AG04450 (cell line): ENCODE measurements around the gene EIF3CL. TPM values are rescaled to one million over a fixed set of nuclear protein-coding genes. Genes with fewer than 3 reads are reported as not detected.
"Not testable (repeated sequence)": the region's sequence is repeated elsewhere in the genome, so short reads cannot be mapped to it uniquely, and the experiment has no call there.

Experiments used
- CTCF ChIA-PET: fragments of 300-600, 350-600 bp; formaldehyde crosslinking; extraction: SDS; loops from one replicate; lab custom pipeline; 2022; ENCODE audit warnings: antibody characterized with exemption, inconsistent platforms; lab: Charles Lee
- POLR2A ChIA-PET: fragments of 350-600 bp; formaldehyde crosslinking; extraction: SDS; loops from one replicate; lab custom pipeline; 2021; ENCODE audit warnings: antibody characterized with exemption, inconsistent platforms; lab: Yijun Ruan, JAX
- DNase-seq: peaks from one replicate; pipeline ENCODE4 v3.0.0-alpha.2; 2011; ENCODE audit warnings: low read depth, low spot score
- H3K27ac ChIP-seq: one replicate; pipeline ENCODE4 v1.5.1; 2012; ENCODE audit warnings: low read depth, low read length, control low read depth
- H3K27me3 ChIP-seq: one replicate; pipeline ENCODE4 v1.6.0; 2012; ENCODE audit warnings: low read length; ENCODE audit not compliant: control insufficient read depth, insufficient read depth
- H3K4me3 ChIP-seq: 2 replicates; pipeline ENCODE4 v1.5.1; 2011; ENCODE audit warnings: mild to moderate bottlenecking, low read depth, low read length, control low read depth
- H3K9me3 ChIP-seq: 2 replicates; pipeline ENCODE4 v1.5.1; 2012; ENCODE audit warnings: low read length; ENCODE audit not compliant: control insufficient read depth, insufficient read depth
- polyA minus RNA-seq: library from RNA; depleted of rRNA, polyadenylated mRNA; stranded (reverse); fragments of >200 nt; gene quantifications from 2 replicates; pipeline ENCODE4 v1.2.3, GENCODE V29; 2011; rRNA and poly(A)+ RNA removed
- polyA plus RNA-seq: library from polyadenylated mRNA; depleted of rRNA; stranded (reverse); fragments of >200 nt; gene quantifications from 2 replicates; pipeline ENCODE4 v1.2.3, GENCODE V29; 2011; rRNA removed

The EIF3CL gene, protein sequence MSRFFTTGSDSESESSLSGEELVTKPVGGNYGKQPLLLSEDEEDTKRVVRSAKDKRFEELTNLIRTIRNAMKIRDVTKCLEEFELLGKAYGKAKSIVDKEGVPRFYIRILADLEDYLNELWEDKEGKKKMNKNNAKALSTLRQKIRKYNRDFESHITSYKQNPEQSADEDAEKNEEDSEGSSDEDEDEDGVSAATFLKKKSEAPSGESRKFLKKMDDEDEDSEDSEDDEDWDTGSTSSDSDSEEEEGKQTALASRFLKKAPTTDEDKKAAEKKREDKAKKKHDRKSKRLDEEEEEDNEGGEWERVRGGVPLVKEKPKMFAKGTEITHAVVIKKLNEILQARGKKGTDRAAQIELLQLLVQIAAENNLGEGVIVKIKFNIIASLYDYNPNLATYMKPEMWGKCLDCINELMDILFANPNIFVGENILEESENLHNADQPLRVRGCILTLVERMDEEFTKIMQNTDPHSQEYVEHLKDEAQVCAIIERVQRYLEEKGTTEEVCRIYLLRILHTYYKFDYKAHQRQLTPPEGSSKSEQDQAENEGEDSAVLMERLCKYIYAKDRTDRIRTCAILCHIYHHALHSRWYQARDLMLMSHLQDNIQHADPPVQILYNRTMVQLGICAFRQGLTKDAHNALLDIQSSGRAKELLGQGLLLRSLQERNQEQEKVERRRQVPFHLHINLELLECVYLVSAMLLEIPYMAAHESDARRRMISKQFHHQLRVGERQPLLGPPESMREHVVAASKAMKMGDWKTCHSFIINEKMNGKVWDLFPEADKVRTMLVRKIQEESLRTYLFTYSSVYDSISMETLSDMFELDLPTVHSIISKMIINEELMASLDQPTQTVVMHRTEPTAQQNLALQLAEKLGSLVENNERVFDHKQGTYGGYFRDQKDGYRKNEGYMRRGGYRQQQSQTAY
- 44.2 and 67.9 TPM in 2 replicates for polyA plus RNA-seq
- 177 and 182 TPM in 2 replicates for polyA minus RNA-seq

DNA sequence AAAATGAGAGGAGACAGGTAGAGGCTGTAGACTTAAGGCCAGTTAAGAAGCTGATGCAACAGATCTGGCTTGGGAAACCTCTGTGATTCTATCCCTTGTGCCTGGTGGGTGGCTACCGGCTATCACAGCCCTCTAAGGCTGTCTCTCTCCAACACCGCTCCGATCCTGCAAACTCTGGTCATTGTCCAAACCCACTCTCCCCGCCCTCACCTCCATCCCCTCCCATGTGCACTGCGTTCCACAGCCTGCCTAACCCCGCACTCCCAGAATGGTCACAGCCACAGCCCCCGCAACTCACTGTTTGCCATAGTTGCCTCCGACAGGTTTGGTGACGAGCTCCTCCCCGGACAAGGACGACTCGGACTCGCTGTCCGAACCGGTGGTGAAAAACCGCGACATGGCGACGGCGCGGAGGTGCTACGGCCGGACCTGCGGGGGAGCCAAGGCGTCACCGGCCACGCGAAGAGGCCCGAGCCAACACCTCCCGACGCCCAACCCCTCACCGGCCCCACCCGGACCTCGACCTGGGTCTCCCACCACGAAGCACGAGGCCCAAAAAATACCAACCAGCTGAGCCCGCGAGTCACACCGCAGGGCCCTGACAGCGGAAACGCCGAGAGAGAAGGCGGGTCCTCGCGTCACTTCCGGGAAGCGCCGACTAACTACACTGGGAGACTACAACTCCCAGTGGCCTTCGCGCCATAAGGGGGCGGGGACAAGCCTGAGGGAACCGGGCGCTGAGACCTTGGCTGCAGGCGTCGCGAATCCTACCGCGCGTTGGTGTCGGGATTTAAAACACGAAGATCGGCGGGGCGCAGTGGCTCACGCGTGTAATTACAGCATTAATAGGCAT is at the start of gene EIF3CL:
EIF3CL (minus strand) TSS at position 622 of the 853 bp plus-strand sequence; CDS start at position 399, 223 bp downstream.
- CTCF ChIA-PET, DNase-seq, POLR2A ChIA-PET, H3K27me3 ChIP-seq, H3K9me3 ChIP-seq, H3K27ac ChIP-seq: not testable (repeated sequence)
- H3K4me3 ChIP-seq, result peak within 1 kb of the TSS; percentile 49

DNA sequence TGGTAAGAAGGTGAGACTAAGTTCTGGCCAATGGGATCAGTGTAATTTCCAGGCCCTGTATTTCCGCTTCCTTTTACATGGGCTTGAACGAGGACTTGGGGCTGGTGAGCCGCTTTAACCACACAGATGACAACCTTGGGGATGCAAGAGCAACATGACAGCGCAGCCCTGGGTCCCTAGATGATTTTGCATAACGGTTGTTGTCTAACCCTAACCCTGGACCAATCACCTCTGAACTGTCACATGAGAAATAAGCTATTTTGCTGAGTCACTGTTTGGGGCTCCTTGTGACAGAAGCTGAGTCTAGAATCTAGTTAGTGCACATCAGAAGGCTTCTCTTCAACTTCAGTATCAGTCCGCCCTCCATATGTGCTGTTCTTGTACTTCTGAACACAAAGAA is 43.4 kb upstream of the EIF3CL start:
- DNase-seq, CTCF ChIA-PET, H3K4me3 ChIP-seq, H3K9me3 ChIP-seq, H3K27me3 ChIP-seq, POLR2A ChIA-PET, H3K27ac ChIP-seq: not testable (repeated sequence)

DNA sequence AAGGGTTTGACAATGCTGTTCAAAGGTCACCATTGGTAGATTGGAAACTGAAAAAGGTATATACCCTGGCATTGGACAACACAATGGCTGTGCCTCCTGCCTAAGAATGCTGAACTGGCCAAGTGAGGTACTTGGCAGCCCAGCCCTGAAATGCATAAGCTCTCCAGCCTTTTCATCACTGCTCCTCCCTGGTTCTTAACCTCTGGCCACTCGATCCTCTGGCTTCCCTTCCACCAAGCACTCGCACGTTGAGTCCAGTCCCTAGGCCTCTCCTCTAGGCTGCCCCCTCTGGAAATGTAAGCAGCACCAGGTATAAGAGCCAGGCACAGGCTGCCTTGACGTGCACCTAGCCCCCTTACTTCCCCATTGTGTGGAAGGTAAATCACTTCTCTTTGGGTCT is 42.7 kb upstream of the EIF3CL start:
- CTCF ChIA-PET, H3K9me3 ChIP-seq, DNase-seq, H3K27me3 ChIP-seq, H3K27ac ChIP-seq, H3K4me3 ChIP-seq, POLR2A ChIA-PET: not testable (repeated sequence)

DNA sequence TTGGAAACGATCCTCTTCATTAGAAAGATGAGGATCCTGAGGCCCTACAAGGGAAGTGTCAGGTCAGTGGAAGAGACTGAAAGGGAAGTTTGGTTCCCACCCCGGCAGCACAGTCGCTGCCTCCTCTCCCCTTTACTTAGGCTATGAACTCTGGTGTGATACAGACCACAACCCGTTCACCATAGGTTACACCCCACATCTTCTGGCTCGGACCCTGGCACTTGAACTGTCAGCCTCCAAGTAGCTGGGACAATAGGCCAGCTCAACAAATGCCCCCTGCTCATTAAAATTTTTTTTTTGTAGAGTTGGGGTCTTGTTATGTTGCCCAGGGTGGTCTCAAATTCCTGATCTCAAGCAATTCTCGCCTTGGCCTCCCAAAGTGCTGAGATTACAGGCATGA is 40.3 kb upstream of the EIF3CL start:
- DNase-seq, H3K9me3 ChIP-seq, H3K27ac ChIP-seq, H3K27me3 ChIP-seq, POLR2A ChIA-PET, CTCF ChIA-PET, H3K4me3 ChIP-seq: not testable (repeated sequence)

DNA sequence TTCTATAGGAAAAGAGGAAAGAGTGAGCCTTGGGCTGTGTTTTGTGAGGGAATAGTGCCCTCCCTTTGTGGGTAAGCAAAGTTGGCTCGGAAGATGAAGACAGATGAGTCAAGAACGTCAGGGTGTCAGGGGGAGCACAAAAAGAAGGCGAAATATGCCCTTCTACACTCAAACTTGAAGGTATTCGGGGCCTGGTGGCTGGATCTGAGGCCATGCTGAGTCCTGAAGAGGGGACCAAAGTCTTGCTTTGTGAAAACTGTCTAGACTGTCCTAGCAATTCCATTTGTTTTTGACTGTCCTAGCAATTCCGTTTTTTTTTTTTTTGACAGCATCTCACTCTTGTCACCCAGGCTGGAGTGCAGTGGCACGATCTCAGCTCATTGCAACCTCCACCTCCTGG is 35.3 kb upstream of the EIF3CL start:
- H3K27ac ChIP-seq, POLR2A ChIA-PET, H3K27me3 ChIP-seq, DNase-seq, H3K4me3 ChIP-seq, H3K9me3 ChIP-seq, CTCF ChIA-PET: not testable (repeated sequence)

DNA sequence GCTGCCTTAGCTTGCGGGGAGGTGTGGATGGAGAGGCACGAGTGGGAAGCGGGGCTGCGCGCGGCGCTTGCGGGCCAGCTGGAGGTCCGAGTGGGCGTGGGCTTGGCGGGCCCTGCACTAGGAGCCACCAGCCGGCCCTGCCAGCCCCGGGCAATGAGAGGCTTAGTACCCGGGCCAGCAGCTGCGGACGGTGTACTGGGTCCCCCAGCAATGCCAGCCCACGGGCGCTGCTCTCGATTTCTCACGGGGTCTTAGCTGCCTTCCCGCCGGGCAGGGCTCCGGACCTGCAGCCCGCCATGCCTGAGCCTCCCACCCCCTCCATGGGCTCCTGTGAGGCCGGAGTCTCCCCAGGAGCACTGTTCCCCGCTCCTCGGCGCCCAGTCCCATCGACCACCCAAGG is 31.7 kb upstream of the EIF3CL start:
- H3K4me3 ChIP-seq, POLR2A ChIA-PET, H3K27me3 ChIP-seq, DNase-seq, CTCF ChIA-PET, H3K27ac ChIP-seq, H3K9me3 ChIP-seq: not testable (repeated sequence)

DNA sequence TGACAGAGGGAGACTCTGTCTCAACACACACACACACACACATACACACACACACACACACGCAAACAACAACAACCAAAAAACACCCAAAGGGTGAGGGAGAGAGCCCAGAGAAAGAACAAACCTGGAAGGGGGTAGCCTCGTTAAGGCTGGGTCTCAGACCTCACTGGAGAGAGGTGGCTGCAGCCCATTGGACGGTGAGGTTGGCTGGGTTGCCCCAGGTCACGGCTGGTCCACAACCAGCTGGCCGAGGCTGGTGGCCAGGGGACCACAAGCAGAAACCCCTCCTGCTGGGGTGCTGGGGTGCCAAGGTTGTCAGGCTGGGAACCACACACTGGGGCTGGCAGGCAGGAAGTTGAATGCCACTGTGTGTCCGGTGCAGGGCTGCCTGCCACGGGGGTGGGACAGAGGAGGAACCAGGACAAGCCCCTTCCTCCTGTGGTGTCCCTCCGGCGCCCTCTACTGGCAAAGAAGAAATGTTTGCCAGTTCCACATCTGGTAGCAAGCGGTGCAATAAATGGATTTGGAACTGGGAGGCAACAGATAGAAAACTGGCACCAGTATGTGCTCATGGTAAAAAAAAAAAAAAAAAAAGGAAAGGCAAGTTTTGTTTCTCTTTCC is 22.5 kb upstream of the EIF3CL start:
- DNase-seq, H3K27me3 ChIP-seq, H3K4me3 ChIP-seq, H3K9me3 ChIP-seq, CTCF ChIA-PET, H3K27ac ChIP-seq, POLR2A ChIA-PET: not testable (repeated sequence)

DNA sequence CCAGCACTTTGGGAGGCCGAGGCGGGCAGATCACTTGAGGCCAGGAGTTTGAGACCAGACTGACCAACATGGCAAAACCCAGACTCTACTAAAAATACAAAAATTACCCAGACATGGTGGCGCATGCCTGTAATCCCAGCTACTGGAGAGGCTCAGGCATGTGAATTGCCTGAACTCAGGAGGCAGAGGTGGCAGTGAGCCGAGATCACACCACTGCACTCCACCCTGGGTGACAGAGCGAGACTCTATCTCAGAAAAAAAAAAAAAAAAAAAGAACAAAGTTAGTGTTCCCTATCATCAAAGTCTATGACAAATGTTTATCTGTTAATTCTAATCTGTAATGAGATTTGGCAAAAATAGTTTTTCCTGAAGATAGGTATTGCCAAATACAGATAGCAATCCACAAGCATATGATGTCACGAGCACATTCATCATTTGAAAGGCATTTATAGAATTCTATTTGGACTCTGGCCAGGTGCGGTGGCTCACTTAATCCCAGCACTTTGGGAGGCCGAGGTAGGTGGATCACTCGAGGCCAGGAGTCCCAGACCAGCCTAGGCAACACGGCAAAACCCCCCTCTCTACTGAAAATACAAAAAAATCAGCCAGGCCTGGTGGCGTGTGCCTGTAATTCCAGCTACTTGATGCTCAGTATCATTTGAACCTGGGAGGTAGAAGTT is 17.6 kb upstream of the EIF3CL start:
- DNase-seq, H3K27ac ChIP-seq, H3K4me3 ChIP-seq, H3K27me3 ChIP-seq, POLR2A ChIA-PET, CTCF ChIA-PET, H3K9me3 ChIP-seq: not testable (repeated sequence)

DNA sequence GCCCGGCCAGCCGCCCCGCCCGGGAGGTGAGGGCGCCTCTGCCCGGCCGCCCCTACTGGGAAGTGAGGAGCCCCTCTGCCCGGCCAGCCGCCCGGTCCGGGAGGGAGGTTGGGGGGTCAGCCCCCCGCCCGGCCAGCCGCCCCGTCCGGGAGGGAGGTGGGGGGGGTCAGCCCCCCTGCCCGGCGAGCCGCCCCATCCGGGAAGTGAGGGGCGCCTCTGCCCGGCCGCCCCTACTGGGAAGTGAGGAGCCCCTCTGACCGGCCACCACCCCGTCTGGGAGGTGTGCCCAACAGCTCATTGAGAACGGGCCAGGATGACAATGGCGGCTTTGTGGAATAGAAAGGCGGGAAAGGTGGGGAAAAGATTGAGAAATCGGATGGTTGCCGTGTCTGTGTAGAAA is 13.4 kb upstream of the EIF3CL start:
- H3K4me3 ChIP-seq, H3K27me3 ChIP-seq, H3K9me3 ChIP-seq, CTCF ChIA-PET, DNase-seq, H3K27ac ChIP-seq, POLR2A ChIA-PET: not testable (repeated sequence)

DNA sequence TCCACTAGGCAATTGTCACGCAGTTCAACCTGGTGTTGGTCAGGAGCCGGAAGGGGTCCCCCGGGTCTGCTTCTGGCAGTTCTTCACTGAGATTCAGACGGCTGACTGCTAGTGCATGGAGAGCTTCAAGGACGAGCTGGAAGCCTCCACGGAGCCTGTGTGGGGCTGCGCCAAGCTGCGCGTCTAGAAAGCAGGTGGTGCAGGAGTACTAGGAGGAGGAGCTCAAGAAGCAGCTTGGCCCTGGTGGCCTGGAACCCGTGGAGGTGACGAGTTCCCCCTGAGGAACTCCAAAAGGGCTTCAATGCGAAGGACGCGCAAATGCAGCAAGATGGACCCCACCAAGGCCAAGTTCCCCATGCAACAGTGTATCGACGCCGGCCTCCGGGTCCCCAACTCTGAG is 10.9 kb upstream of the EIF3CL start:
- H3K4me3 ChIP-seq, DNase-seq, POLR2A ChIA-PET, H3K9me3 ChIP-seq, H3K27ac ChIP-seq, H3K27me3 ChIP-seq, CTCF ChIA-PET: not testable (repeated sequence)
